ENCODE measurements around the gene BTBD19. TPM values are rescaled to one million over a fixed set of nuclear protein-coding genes. Genes with fewer than 3 reads are reported as not detected.
"Not testable (repeated sequence)": the region's sequence is repeated elsewhere in the genome, so short reads cannot be mapped to it uniquely, and the experiment has no call there.

BTBD19 gene
- polyA plus RNA-seq, 4 donors, result 10.0 to 11.4 (median 10.6) TPM

DNA sequence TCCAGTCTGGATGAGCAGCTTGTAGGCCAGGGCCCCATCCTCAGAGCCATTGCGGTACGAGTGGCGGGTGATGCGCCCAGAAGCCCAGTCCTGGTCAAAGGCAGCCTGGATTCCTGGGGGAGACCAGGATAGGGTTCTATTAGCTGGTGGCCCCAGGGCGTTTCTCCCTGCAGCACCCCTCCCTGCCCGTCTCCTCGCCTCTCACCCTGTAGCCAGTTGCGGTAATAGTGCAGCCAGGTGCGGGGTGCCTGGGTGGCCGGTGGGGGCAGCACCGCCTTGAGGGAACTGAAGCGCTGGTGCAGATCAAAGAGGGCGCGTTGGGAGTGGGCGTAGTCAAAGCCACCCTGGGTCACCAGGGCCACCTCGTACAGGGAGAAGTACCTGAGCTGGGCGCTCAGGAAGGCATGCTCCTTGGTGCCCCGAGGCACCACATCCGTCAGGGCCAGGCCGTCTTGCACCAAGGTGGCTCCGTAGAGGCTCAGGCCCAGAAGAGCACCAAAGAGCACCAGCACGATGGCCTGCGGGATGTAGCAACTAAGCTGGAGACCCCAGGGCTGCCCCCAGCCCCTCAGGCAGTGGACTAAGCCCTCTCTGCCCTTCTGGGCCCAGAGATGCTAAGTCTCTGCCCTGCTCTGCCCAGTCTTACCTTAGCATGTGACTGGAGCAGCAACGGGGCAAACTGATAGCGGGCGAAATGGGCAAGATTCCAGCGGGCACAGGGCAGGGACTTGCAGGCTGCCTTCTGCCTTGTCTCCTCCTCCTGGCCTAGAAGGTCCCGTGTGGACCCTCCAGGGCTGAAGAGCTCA is 19.1 kb downstream of the BTBD19 start:
- no peak for DNase-seq (ENCODE audit: low read depth in 4 of 4, low spot score in 3 of 4)

DNA sequence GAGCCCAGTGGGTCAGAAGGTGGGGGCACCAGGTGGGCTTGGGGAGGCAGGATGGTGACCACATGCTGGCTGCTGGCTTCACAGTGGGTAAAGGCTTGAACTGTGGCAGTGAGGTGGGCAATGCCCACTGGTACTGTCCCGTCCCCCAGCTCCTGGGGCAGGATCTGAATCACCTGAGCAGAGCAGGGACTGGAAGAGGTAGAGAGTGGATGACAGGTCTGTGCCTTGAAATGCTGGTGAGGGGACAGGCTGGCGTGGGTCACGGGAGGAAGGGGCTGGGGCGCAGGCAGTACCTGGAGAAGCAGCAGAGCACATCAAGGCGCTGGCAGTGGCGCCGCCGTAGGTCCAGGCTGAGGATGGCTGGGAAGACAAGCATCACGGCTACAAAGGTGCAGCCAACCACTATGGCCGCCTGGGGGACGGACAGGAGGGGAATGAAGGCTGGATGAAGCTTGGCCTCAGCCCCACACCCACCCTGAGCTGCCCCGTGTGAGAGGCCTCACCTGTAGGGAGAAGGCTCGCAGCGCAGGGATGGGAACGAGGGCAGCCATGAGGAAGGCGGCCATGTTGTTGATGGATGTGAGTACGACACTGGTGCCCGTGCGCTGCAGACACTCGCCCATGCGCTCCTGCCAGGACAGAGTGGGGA is 19.8 kb downstream of the BTBD19 start:
- DNase-seq (ENCODE audit: low read depth in 4 of 4, low spot score in 3 of 4), result no peak

DNA sequence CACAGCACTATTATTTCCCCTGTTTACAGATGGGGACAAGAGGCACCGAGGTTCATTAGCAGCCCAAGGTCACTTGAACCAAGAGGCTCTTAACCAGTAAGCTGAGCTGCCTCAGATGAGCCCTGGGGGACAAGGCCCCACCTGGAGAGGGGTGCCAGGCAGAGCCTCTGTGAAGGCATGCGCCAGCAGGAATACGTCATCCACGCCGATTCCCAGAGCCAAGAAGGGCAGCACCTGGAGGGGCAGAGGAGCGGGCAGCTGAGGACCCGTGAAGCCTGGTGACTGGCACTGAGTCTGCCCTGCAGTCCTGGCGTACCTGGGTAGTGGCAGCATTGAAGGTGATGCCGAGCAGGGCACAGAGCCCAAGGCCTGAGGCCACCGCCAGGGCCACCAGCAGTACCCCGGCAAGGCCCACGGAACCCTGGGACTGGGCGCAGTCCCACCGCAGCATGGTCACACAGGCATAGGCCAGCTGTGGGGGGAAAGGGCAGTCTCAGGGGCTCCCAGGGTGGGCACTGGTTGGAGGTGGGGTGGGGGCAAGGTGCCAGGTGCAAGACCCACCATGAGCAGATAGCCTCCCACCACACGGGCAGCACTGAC is 20.6 kb downstream of the BTBD19 start:
- DNase-seq (ENCODE audit: low read depth in 4 of 4, low spot score in 3 of 4), result no peak

DNA sequence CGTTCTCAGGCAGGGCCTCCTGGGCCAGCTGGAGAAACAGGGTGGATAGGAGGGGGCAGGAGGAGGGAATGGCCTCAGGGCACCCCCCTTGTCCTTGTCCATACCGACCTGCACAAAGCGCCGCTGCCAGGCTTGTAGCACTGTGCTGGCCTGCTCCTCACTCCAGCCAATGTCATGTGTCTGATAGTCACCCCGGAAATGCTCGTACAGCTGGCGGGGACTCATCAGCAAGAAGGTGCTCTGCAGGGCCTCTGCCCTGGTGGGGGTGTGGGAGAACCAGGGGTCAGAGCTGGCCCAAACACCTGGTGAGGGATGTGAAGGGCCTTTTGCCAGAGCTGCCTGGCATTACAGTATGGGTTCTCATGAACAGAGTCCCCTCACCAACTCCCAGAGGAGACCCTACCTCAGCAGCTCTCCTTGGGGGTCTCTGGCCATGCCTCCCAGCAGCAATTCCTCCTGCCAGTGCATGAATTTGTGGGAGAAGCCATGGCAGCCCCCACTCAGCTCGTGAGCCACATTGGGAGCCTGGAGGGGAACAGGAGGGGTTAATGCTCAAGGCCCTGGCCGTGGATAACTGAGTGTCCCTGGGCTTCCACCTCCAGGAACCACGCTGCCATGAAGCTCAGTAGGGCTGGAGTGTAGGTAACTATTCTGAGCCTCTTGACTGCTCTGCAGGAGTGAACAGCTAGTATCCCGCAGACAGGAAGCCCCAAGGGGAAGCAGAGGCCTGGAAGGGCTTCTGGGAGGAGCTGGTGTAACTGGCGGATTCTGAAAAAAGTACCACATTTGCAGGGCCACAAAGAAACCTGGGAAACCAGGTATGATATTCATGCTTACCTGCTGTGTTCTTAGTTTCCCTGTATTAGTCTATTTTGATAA is 21.4 kb downstream of the BTBD19 start:
- DNase-seq (ENCODE audit: low read depth in 4 of 4, low spot score in 3 of 4), result no peak

DNA sequence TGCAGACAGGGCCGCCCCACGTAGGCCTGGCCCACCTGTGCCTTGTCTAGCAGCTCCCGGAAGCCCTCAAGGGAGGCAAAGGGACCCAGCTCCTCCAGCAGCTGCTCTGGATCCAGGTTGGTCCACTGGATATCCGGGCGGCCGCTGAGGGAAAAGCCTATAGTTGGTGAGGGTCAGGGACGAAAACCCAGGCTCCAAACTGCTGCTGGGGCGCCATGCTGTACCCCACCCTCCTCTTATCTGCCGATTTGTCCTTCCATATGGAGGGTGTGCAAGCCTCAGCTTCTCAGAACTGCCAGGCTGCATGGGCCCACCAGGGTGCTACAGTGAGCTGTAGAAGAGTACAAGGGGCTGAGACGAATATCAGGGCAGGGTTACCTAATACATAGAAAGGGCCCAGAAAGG is 22.6 kb downstream of the BTBD19 start:
- no peak for DNase-seq (ENCODE audit: low read depth in 4 of 4, low spot score in 3 of 4)

DNA sequence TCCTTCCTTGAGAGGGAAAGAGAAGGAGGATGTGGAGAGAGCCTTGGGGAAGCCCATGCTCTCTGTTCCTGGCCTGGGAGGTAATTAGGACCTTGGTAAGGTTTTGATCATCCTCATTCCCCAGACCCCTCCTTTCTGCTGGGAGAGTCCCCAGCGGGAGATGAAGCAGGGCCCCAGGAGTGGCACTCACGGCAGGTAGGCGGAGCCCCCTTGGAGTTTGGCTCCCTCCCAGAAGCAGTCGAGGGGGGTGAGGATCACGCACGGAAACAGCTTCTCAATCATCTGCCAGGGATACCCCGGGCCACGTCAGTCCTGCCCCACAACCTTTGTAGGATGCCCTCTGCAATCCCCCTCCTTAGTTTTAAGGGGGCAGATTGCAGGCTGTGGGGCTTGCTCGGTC is 23.2 kb downstream of the BTBD19 start:
- DNase-seq (ENCODE audit: low read depth in 4 of 4, low spot score in 3 of 4), result no peak

DNA sequence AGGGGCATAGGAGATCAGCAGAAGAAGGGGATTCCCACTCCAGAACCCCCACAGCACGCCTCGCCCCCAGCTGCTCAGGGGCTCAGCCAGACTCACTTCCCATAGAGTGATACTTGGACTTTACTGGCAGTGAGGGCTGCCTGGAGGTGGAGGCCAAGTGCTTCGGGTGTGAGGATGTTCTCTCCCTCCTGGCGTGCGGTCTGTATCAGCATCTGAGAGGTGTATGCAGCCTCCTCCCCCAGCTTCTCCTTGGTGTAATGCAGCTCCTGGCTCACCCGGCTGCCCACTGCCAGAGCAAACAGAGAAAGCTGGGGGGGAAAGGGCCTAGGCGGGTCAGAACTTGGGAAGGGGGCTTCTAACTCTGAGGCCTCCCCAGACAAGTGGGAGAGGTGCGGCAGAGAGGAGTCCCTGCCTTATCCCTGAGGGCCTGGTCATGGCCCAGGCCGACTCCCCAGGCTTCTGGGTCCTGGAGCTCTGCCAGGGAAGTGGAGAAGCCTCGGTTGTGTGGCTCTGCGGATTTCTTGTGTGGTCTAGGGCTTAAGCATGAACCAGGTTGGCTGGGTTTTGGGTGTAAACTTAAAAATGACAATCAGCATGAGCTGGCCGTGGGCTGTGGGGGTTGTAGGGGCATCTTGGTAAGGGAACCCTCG is 23.9 kb downstream of the BTBD19 start:
- no peak for DNase-seq (ENCODE audit: low read depth in 4 of 4, low spot score in 3 of 4)

DNA sequence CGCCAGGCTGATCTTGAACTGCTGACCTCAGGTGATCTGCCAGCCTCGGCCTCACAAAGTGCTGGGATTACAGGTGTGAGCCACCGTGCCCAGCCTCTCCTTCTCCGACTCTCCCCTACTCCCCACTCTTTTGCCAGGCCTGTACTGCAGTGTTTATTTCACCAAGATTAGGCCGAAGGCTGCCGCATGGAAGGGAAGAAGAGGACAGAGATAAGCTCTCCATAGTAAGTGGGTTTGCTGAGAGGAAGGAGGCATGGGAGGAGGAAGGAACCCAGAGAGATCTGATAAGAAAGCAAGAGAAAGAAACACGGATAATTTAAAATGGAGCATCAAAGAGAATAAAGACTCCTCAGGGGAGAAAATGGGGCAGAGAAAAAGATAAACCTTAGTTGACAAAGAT is 26.0 kb downstream of the BTBD19 start:
- no peak for DNase-seq (ENCODE audit: low read depth in 4 of 4, low spot score in 3 of 4)

DNA sequence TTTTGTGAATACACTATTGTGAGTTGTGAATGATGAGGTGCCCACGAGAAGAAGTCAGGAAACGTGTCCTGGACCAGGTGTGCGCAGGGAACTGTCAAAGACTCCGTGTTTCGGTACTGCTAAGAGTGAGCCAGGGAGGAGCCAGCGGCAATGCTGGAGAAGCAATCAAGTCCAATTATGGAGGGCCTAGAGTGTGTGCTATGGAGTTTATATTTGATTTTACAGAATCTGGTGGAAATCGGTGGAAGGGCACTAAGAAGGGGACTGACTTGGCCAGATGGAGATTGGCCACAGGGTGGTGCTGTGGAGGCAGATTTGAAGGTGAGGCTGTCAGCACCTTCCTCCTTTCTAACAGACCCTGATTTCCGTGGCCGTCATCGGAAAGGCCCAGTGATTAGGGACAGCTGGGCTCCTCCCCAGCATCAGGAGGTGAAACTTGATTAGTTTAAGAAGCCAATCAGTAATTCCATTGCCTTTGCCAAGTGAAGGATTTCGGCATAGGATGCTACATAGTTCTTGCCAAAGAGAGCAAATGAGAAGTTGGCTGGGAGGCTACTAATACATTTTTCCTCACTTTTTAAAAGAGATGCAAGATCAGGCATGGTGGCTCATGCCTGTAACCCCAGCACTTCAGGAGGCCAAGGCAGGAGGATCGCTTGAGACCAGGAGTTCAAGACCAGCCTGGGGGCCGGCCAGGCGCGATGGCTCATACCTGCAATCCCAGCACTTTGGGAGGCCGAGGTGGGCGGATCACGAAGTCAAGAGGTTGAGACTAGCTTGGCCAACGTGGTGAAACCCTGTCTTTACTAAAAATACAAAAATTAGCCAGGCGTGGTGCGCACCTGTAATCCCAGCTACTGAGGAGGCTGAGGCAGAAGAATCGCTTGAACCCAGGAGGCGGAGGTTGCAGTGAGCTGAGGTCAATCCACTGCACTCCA is 27.7 kb downstream of the BTBD19 start:
- DNase-seq (ENCODE audit: low read depth in 4 of 4, low spot score in 3 of 4), result peak; percentile 64 to 78 (median 74)

DNA sequence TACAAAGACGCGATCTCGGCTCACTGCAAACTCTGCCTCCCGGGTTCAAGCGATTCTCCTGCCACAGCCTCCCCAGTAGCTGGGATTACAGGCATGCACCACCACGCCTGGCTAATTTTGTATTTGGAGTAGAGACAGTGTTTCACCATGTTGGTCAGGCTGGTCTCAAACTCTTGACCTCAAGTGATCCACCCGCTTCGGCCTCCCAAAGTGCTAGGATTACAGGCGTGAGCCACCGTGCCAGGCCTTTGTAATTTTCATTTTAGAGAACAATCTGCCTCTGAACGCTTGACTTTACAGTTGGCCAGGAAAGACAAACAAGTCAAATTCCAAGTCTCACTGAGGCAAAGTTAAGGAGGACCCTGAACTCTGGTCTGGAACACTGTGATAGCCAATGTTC is 30.0 kb downstream of the BTBD19 start:
- not testable (repeated sequence) for DNase-seq (ENCODE audit: low read depth in 4 of 4, low spot score in 3 of 4)

DNA sequence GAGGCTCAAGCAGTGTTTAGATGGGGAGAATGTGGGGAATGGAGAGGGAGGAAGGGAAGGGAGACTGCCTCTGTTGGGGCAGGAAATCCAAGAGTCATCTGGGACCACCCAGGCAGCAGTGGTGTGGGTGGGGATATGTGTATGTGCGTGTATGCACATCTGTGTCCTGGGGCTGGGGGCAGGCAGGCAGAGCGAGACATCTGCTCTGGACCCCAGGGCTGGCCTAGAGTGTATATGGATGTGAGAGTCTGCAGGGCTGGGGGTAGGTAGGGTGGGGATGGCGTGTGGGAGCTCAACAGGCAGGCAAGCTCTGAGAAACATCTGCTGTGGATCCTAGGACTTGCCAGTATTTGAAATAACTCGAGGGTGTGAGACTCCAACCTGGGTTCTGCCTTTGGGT is 31.3 kb downstream of the BTBD19 start:
- no peak for DNase-seq (ENCODE audit: low read depth in 4 of 4, low spot score in 3 of 4)

DNA sequence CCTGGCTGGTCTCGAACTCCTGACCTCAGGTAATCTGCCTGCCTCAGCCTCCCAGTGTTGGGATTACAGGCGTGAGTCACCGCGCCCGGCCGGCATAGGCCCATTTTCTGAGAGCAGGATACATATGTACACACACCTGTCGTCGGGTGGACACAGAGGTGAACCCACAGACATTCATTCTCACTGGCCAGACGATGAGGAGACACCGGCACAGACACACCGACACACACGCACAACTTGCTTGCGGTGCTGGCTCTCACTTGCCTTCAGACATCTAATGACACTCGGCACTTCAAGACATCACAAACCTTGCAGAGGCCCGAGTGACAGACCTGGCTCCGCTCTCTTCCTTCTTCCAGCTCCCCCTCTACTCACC is 34.2 kb downstream of the BTBD19 start:
- no peak for DNase-seq (ENCODE audit: low read depth in 4 of 4, low spot score in 3 of 4)

DNA sequence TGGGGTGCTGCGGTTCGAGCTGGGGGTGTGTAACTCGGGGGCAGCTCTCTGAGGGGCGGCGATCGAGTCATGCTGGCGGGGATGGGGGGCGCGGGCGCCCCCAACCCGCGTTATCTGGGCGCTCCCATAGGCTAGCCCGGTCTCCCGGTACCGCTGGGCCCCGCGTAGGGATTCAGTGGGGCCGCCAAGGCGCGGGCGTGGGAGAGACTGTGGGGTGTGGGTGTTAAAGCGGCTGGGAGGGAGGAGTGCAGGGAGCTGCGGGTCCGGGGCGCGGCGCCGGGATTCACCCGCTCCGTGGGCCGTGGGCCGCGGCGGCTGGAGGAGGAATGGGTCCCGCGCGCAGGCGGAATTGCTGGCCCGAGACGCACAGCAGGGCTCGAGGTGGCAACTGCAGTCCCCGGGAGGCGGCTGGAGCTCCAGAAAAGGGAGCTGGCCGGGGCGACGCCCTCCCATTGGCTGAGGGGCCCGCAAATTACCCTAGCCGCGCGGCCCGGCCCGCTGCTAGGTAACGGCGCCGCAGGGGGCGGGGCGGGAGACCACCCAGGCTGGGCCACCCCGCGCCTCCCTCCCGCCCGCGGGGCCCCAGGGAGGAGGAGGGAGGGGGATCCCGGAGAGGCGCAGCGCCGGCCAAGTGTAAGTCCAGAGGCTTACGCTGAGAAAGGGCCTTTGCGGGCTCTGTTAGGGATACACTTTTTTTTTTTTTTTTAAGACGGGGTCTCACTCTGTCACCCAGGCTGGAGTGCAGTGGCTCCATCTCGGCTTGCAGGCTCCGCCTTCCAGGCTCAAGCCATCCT is 34.7 kb downstream of the BTBD19 start, which contains the start of gene PTCH2:
PTCH2 (minus strand) TSS at position 392 of the 794 bp plus-strand sequence; CDS start at position 71, 321 bp downstream.
- DNase-seq (ENCODE audit: low read depth in 4 of 4, low spot score in 3 of 4), result peak; percentile 77 to 84 (median 81)

DNA sequence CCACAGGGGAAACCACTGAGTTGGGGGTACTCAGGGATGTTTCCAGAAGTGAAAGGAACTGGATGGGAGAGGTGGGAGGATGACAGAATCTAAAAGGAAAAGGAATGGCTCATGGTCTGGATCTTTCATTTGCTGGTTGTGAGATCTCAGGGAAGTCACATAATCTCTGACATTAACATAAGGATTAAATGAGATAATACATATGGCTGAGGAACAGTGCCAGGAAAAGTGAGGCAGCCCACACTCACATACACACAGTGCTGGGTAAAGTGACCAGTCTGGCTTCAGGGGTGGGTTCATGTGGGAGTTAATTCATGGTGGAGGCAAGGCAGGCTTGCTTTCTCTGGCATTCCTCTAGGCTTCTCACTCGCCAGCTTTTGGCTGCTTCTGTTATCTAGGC is 38.7 kb downstream of the BTBD19 start:
- DNase-seq (ENCODE audit: low read depth in 4 of 4, low spot score in 3 of 4), result no peak

DNA sequence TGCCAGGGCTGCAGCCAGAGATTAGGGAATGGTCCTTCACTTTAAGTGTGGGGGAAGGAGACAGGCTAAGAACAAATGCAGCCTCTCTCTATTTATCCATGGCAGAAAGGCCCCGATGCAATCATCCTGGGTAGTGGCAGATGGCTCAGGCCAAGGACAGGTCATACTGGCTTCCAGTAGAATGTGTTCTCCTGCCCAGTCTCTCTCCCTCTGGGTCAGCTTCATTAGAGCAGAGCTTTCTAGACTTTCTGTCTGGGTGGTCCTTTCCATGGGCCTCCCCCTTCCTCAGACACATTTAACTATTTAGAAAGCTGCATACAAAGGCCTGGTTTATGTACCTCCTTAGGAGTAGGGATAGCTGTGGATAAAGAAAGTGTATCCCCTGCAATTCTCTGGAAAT is 39.5 kb downstream of the BTBD19 start:
- DNase-seq (ENCODE audit: low read depth in 4 of 4, low spot score in 3 of 4), result no peak

DNA sequence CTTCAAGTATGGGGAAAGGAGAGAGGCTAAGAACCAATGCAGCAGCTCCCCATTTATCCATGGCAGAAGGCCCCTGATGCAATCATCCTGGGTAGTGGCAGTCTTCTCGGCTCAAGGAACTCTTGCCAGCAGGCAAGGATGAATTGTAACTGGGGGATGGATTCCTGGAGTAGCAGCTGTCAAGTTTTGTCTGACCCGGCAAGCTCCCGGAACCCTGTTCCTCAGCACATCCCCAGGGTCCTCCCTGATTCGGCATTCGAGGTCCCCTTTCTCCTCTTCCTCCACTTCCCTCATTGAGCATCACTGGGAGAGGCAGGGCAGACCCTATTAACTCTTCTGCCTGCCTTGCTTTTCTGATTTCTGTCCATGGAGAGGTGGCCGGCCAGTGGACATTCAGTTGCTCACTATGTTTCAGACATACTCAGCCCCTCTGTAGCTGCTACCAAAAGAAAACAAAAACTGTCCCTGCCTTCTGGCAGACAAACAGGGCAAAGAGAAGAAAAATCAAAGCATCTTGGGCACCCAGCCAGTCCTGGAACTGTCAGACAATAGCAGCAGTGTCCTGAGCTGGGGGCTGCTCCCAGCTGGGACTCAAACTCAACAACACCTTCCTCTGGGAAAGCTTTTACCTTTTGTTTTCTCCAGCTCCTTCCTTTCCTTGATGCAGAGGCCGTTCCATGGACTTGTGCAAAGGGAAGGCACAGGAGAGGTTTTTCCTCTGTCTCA is 40.3 kb downstream of the BTBD19 start:
- no peak for DNase-seq (ENCODE audit: low read depth in 4 of 4, low spot score in 3 of 4)

DNA sequence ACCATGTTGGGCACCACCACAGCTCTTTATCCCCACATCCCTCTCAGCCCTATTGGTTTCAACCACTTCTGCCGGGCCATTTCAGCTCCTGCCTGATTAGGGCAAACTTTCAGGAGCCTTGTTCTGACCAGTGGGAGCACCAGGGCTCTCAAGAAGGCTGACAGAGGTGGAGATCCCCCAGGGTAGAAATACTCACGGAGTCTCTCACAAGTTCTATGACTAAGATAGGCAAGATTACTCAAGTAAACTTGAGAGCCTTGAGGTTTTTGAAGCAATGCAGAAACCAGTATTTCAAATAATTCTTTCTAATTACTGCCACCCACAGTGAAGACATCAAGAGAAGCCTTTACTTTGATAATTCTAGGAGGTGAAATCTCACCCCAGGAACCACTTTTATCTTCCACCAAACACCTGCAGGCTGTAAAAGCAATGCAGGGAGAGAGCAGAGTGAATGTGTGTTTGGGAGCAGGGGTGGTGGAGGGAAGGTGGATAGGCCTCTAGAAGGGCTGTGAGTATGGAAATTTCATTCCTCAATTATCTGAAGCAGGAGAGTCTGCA is 41.3 kb downstream of the BTBD19 start:
- DNase-seq (ENCODE audit: low read depth in 4 of 4, low spot score in 3 of 4), result no peak
